Ishikawa (cell line): ENCODE measurements around the gene PRKN.

ENCODE experiments used
- CEBPB ChIP-seq: IDR thresholded peaks from 2 replicates; pipeline ENCODE4 v1.6.1; 2012
- CREB1 ChIP-seq: IDR thresholded peaks from 2 replicates; pipeline ENCODE4 v1.6.1; 2012; ENCODE audit warnings: low read depth
- EGR1 ChIP-seq: IDR thresholded peaks from 2 replicates; pipeline ENCODE4 v1.6.1; 2012
- EP300 ChIP-seq: IDR thresholded peaks from 2 replicates; pipeline ENCODE4 v1.6.1; 2012; ENCODE audit warnings: borderline replicate concordance
- FOXM1 ChIP-seq: IDR thresholded peaks from 2 replicates; pipeline ENCODE4 v1.6.1; 2012; ENCODE audit warnings: low read depth, borderline replicate concordance
- MAX ChIP-seq: IDR thresholded peaks from 2 replicates; pipeline ENCODE4 v1.6.1; 2012
- NFIC ChIP-seq: IDR thresholded peaks from 2 replicates; pipeline ENCODE4 v1.6.1; 2012
- RAD21 ChIP-seq: IDR thresholded peaks from 2 replicates; pipeline ENCODE4 v1.6.1; 2012; ENCODE audit warnings: low read depth
- TAF1 ChIP-seq: IDR thresholded peaks from 2 replicates; pipeline ENCODE4 v1.6.1; 2012; ENCODE audit warnings: low read depth, mild to moderate bottlenecking
- TCF12 ChIP-seq: IDR thresholded peaks from 2 replicates; pipeline ENCODE4 v1.6.1; 2012; ENCODE audit warnings: low read depth
- TEAD4 ChIP-seq: IDR thresholded peaks from 2 replicates; pipeline ENCODE4 v1.6.1; 2012
- USF1 ChIP-seq: IDR thresholded peaks from 2 replicates; pipeline ENCODE4 v1.6.1; 2012
- YY1 ChIP-seq: IDR thresholded peaks from 2 replicates; pipeline ENCODE4 v1.6.1; 2012; ENCODE audit warnings: low read depth
- ZBTB7A ChIP-seq: IDR thresholded peaks from 2 replicates; pipeline ENCODE4 v1.6.1; 2012; ENCODE audit warnings: low read depth
- TF ChIP-seq, protein P1 (sequence below): IDR thresholded peaks from 2 replicates; pipeline ENCODE4 v1.6.1; 2012; ENCODE audit warnings: low read depth, mild to moderate bottlenecking

The PRKN gene

DNA sequence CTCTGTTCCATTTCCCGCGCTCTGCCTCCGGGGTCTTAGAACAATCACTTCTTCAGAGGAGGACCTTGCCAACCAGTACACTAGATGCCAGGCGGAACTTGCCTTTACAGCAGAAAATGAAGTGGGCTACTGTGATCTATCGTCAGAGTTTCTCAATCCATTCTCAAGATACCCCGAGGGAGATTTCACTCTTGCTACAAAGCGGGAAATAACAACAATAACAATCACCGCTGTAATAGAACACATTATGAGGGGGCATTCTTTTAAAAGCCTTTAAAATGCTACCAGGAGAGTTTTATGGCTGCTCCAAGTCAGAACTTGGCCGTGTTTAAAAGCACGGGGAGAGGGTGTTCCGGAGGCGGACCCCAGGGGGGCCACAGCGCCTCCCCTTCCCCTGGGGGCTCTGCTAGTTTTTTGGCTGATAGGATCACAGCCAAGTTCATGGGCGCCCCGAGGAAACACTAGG is 836.7 kb downstream of the PRKN start:
- TF ChIP-seq TCF12 (no peak), EP300 (no peak), EGR1 (no peak), TAF1 (no peak), FOXM1 (no peak), USF1 (no peak), YY1 (no peak), RAD21 (no peak), NFIC (no peak), CREB1 (no peak), ZBTB7A (no peak), TEAD4 (no peak), CEBPB (no peak), MAX (no peak)
- TF ChIP-seq, protein P1, sequence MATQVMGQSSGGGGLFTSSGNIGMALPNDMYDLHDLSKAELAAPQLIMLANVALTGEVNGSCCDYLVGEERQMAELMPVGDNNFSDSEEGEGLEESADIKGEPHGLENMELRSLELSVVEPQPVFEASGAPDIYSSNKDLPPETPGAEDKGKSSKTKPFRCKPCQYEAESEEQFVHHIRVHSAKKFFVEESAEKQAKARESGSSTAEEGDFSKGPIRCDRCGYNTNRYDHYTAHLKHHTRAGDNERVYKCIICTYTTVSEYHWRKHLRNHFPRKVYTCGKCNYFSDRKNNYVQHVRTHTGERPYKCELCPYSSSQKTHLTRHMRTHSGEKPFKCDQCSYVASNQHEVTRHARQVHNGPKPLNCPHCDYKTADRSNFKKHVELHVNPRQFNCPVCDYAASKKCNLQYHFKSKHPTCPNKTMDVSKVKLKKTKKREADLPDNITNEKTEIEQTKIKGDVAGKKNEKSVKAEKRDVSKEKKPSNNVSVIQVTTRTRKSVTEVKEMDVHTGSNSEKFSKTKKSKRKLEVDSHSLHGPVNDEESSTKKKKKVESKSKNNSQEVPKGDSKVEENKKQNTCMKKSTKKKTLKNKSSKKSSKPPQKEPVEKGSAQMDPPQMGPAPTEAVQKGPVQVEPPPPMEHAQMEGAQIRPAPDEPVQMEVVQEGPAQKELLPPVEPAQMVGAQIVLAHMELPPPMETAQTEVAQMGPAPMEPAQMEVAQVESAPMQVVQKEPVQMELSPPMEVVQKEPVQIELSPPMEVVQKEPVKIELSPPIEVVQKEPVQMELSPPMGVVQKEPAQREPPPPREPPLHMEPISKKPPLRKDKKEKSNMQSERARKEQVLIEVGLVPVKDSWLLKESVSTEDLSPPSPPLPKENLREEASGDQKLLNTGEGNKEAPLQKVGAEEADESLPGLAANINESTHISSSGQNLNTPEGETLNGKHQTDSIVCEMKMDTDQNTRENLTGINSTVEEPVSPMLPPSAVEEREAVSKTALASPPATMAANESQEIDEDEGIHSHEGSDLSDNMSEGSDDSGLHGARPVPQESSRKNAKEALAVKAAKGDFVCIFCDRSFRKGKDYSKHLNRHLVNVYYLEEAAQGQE, result no peak

DNA sequence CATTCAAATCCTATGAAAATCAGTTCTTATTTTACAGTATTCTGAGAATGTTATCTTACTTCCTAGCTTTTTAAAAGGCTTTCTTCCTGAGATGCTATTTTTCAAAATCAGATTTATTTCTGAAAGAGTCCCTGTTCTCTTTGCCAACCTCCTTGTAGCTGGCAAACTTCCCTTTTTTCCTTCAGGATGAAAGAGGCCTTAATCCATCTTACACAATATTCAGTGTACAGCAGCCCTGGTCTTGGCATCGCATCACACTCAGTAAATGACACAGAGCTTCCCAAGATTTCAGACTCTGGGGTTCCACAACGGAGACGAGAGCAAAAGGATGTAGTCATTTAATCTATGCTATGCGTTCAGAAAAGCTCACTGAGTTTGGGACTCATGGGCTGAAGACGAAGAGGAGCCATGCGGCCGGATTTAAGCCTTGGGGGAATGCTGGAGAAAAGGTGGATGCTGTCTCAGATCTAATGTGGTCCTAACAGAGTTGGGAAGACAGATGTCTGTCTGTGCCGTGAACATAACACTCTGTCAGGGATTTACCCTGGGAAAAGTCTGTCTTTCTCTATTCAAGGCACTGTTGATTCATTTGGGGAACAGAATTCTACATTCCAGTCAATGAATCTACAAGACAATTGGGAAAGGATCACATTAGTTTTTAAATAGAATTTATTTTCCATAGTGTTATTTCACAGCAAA is 837.3 kb downstream of the PRKN start:
- TF ChIP-seq NFIC (no peak), EP300 (no peak), ZBTB7A (no peak), TAF1 (no peak), RAD21 (no peak), EGR1 (no peak), TEAD4 (no peak)
- TF ChIP-seq, protein P1, result no peak

DNA sequence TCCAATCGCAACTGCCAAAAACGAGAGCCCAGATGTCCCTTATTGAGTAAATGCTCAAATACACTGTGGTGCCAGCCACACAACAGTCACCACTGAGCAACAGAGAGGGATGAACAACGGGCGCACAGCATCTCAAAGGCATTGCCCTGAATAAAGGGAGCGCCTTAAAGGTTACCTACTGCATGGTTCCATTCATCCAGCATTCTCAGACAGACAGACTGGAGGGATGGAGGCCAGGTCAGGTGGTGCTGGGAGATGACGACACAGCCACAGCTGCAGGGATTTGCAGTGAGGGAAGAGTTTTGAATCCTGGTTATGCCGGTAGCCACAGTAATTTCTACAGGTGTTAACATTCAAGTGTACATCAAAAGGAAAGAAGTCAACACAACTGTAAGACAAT is 838.2 kb downstream of the PRKN start:
- no peak for TF ChIP-seq TAF1
- TF ChIP-seq RAD21, result no peak
- TF ChIP-seq ZBTB7A, result no peak
- TF ChIP-seq YY1, result no peak
- TF ChIP-seq EP300, result no peak
- TF ChIP-seq CREB1, result no peak
- TF ChIP-seq CEBPB, result no peak
- TF ChIP-seq, protein P1, result no peak
- no peak for TF ChIP-seq TEAD4
- no peak for TF ChIP-seq TCF12
- TF ChIP-seq FOXM1, result no peak
- TF ChIP-seq NFIC, result no peak
- no peak for TF ChIP-seq MAX

GRCh38 chr6:161884782-161885181 is 842.8 kb downstream of the PRKN start:
- TF ChIP-seq YY1 (no peak), MAX (no peak), ZBTB7A (no peak), NFIC (no peak), TAF1 (no peak), EGR1 (no peak), FOXM1 (no peak), TCF12 (no peak), USF1 (no peak), RAD21 (no peak), CEBPB (no peak)
- TF ChIP-seq, protein P1, result no peak
